T follicular helper cell (primary cell): ENCODE results near the gene ZNF532.
"Not testable (repeated sequence)": the region's sequence is repeated elsewhere in the genome, so short reads cannot be mapped to it uniquely, and the experiment has no call there.

Experiments
- DNase-seq: peaks from one replicate; pipeline ENCODE4 v3.0.0-alpha.2; 2020; ENCODE audit warnings: low read depth
- total RNA-seq, 2 experiments: gene quantifications; one replicate each; lab custom pipeline; 2026; lab: John Stamatoyannopoulos, UW

The ZNF532 gene, protein sequence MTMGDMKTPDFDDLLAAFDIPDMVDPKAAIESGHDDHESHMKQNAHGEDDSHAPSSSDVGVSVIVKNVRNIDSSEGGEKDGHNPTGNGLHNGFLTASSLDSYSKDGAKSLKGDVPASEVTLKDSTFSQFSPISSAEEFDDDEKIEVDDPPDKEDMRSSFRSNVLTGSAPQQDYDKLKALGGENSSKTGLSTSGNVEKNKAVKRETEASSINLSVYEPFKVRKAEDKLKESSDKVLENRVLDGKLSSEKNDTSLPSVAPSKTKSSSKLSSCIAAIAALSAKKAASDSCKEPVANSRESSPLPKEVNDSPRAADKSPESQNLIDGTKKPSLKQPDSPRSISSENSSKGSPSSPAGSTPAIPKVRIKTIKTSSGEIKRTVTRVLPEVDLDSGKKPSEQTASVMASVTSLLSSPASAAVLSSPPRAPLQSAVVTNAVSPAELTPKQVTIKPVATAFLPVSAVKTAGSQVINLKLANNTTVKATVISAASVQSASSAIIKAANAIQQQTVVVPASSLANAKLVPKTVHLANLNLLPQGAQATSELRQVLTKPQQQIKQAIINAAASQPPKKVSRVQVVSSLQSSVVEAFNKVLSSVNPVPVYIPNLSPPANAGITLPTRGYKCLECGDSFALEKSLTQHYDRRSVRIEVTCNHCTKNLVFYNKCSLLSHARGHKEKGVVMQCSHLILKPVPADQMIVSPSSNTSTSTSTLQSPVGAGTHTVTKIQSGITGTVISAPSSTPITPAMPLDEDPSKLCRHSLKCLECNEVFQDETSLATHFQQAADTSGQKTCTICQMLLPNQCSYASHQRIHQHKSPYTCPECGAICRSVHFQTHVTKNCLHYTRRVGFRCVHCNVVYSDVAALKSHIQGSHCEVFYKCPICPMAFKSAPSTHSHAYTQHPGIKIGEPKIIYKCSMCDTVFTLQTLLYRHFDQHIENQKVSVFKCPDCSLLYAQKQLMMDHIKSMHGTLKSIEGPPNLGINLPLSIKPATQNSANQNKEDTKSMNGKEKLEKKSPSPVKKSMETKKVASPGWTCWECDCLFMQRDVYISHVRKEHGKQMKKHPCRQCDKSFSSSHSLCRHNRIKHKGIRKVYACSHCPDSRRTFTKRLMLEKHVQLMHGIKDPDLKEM (N-terminal part only)
- total RNA-seq = 12.4 to 17.6 reads per million in 2 experiments

DNA sequence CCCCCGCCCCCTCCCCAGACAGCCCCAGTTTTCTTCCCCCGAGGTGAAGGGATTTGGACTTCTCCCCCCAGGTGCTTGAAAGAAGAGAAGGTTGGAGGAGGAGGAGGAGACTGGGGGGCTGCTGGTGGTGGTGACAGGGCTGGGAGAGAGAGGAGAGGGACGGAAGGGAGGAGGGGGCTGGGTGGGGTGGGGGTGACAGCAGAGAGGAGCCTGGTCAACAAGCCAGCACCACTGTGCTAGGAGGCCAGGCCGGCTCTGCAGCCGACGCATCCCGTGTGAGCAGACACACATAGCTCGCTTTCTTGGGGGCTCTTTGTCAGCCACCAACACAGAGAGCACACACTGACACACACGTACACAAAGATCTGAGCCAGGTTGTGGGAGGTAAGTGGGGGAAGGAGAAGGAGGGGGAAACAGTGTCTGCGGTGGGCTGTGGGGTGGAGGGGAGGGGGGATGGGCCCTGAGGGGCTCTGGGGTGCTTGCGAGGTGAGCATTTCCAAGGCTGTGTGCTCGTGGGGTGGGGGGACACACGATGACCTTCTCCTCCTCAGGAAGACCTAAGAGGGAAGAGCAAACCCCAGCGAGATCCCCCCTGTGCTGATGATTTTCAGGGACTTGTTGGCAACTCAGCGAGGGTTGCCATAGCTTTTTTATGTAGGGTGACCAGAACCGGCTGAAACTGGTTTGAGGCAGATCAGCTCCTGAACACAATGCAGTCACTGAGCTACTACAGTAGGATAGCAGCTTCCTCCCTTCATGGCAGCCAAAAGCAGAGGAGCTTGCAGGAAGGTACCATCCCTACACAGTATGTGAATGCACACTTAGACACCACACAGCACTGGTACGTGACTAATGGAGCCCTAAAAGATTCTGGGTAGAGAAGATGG lies at the start of gene ZNF532:
ZNF532 (plus strand) TSS at position 732 of the 887 bp plus-strand sequence. CDS start 53,411 bp downstream, outside the sequence.
- no peak for DNase-seq

GRCh38 chr18:58819051-58819450 lies 45.6 kb upstream of the ZNF532 start:
- DNase-seq = peak; percentile 5

- DNase-seq = no peak
Observed at GRCh38 chr18:58820251-58820650, 44.4 kb upstream of the ZNF532 start.

- no peak for DNase-seq
Observed at GRCh38 chr18:58822944-58823343, 41.7 kb upstream of the ZNF532 start.

DNA sequence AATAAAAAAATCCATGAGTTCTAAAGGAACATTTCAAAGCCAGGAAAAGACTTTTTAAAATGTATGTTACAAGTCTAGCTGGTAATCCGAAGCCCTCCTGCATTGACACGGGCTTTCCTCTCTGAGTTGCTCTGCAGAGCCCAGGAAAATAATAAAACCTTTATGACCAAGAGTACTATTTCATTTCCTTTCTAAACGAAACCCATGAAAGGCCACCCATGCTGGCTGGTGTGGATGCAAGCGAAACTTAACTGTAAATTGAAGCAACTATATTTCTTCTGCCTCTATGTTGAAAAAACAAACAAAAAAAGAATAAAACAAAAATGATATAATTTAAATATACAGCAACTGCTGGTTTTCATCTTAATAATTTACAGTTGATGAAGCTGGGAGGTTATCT lies 41.3 kb upstream of the ZNF532 start:
- no peak for DNase-seq

- not testable (repeated sequence) for DNase-seq
Observed at GRCh38 chr18:58826926-58827325, 37.8 kb upstream of the ZNF532 start.

DNA sequence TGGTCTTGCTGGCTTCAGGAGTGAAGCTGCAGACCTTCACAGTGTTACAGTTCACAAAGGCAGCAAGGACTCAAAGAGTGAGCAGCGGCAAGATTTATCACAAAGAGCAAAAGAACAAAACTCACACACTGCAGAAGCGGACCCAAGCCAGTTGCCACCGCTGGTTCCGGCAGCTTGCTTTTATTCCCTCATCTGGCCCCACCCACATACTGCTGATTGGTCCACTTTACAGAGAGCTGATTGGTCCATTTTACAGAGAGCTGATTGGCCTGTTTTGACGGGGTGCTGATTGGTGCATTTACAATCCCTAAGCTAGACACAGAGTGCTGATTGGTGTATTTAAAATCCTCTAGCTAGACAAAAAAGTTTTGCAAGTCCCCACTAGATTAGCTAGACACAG lies 37.2 kb upstream of the ZNF532 start:
- no peak for DNase-seq

GRCh38 chr18:58827886-58828285 lies 36.8 kb upstream of the ZNF532 start:
- DNase-seq = no peak

GRCh38 chr18:58828399-58829121 lies 36.1 kb upstream of the ZNF532 start:
- DNase-seq = no peak

DNA sequence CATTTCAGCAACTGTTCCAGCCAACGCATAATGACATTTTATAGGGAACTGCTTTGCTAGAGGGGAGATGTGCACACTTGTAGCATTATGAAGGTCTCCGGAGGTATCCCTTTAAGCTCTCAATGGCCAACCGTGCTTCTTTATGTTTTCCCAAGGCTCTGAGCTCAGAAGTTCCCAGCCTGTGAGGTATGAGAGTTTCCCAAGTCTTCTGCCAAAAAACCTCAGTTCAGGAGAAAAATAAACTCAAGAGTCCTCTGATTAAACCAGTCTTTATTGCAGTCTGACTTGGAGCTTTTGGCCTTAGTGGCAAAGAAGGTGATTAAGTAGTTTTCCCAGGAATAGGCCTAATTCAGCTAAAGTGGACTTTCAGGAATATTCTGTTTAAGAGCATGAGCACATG lies 35.4 kb upstream of the ZNF532 start:
- DNase-seq = no peak

GRCh38 chr18:58829886-58830285 lies 34.8 kb upstream of the ZNF532 start:
- not testable (repeated sequence) for DNase-seq

GRCh38 chr18:58831606-58832005 lies 33.1 kb upstream of the ZNF532 start:
- DNase-seq = no peak

DNA sequence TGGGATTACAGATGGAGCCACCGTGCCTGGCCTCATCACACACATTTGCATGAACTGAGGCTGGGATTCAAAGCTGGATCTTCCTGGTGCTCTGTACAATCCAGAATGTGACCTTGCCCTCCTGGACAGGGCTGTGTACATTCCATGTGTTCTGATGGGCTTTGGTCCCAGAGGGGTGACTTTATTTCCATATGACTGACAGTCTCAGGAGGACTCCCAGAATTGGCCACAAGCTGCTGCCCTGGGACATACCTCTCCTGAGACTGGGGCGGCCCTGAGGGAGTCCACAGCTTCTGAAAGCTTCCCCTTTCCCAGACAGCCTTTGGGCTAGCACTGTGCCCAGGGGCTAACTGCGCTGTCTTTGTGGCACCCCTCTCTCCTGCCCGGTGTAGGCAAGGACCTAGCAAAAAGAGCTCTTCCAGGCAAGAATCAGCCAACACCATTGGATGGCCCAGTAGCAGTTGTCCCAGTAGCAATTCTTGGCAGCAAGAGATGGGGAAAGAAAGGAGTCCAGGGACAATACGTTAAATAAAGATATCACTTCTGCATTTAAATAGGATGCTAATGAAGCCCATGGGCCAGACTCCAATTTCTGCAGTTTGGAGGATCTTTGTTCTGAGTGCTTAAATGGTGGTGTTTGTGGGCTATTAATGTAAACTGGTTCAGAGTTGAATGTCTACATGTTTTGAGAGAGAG lies 26.4 kb upstream of the ZNF532 start:
- DNase-seq = no peak

GRCh38 chr18:58838946-58839345 lies 25.7 kb upstream of the ZNF532 start:
- no peak for DNase-seq

DNA sequence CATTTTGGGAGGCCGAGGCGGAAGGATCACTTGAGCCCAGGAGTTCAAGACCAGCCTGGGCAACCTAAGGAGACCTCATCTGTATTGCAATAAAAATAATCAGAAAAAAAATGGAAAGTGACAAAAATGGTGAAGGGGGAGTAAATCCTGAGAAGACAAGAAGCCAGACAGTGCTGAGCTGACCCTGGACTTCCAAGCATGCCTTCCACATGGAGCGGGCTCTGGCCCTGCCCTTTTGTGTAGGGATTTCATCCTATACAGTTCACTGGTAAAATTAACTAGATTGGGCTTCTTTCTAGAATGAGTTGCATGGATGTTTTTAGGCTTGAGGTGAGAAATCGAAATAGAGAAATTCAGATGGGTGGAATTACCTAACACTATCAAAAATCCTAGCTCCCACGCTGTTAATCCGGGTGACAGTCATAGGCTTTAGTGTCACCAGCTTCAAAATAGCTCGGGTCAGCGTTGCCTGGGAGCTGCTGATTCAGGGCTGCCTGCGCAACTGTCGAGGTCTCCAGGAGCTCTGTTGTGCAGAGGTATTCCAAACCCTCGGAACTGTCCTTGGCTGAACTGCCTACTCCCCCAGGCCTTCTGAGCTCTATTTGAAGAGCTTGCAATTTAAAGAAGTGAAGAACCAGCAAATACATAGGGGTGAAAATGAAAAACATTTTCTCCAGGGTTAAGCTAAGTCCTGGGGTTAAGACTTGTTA lies 21.5 kb upstream of the ZNF532 start:
- no peak for DNase-seq

GRCh38 chr18:58843688-58844035 lies 21.0 kb upstream of the ZNF532 start:
- no peak for DNase-seq

DNA sequence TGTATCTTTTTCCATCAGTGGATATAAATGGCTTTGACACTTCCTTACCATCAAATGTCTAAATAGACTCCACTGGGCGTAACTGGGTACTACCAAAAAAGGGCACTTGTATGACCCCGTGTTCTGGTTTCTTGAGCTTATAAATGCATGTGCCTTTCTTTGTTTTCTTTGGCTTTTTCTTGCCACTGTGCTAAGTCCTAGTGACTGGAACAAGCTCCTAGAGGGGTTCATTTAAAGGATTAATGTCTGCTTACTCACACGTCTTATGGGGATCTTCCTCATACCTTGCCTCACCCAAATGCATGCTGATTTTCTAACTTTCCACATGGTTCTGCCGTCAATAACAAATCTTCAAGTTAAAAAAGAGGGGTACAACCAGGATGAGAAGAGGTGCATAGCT lies 19.8 kb upstream of the ZNF532 start:
- no peak for DNase-seq

- DNase-seq = no peak
Observed at GRCh38 chr18:58845928-58846724, 18.6 kb upstream of the ZNF532 start.
